KOPT-K1 (cell line): ENCODE measurements around the gene USP22.
"Not testable (repeated sequence)": the region's sequence is repeated elsewhere in the genome, so short reads cannot be mapped to it uniquely, and the experiment has no call there.

Experiments
- H3K27ac ChIP-seq: fragments of 200-600 bp; sonication (generic); 2 replicates; pipeline ENCODE4 v1.5.1; 2016; ENCODE audit warnings: antibody characterized with exemption, mild to moderate bottlenecking, low read depth, low read length; ENCODE audit not compliant: poor library complexity, severe bottlenecking
- H3K36me3 ChIP-seq: fragments of 200-600 bp; sonication (generic); 2 replicates; pipeline ENCODE4 v1.5.1; 2017; ENCODE audit warnings: antibody characterized with exemption, mild to moderate bottlenecking, low read length, moderate library complexity; ENCODE audit not compliant: insufficient read depth
- H3K9me3 ChIP-seq: fragments of 200-600 bp; sonication (generic); 2 replicates; pipeline ENCODE4 v1.5.1; 2017; ENCODE audit warnings: antibody characterized with exemption, low read length, mild to moderate bottlenecking; ENCODE audit not compliant: insufficient read depth, poor library complexity, severe bottlenecking

USP22 gene

GRCh38 chr17:20981046-20981920 is 61.5 kb downstream of the USP22 start:
- Histone ChIP-seq H3K9me3 (no peaks in the 10 kb centered on the region), H3K27ac (no peak overlapping the region), H3K36me3 (no peaks in the 10 kb centered on the region)

GRCh38 chr17:20979792-20980083 is 63.1 kb downstream of the USP22 start:
- H3K9me3 ChIP-seq = no peaks in the 10 kb centered on the region
- H3K36me3 ChIP-seq = no peaks in the 10 kb centered on the region
- no peak overlapping the region for H3K27ac ChIP-seq

GRCh38 chr17:20979007-20979791 is 63.6 kb downstream of the USP22 start:
- not testable (repeated sequence) for H3K27ac ChIP-seq, H3K9me3 ChIP-seq, H3K36me3 ChIP-seq

DNA sequence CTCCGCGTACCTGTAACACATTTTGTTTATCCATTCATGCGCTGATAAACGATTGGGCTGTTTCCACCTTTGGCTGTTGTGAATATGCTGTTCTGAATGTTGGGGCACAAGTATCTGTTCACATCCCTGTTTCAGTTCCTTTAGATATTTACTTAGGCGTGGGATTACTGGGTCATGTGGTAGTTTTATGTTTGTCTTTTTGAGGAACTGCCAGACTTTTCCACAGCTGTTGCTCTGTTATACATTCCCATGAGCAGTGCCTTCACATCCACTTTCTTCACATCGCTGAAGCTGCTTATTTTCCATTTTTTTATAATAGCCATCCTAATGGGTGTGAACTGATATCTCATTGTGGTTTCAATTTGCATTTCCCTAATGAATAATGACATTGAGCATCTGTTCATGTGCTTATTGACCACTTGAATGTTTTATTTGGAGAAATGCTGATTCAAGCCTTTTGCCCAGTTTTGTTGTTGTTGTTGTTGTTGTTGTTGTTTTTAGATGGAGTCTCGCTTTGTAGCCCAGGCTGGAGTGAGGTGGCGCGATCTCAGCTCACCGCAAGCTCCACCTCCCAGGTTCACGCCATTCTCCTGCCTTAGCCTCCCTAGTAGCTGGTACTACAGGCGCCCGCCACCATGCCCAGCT is 65.1 kb downstream of the USP22 start:
- H3K36me3 ChIP-seq, H3K9me3 ChIP-seq, H3K27ac ChIP-seq: not testable (repeated sequence)

DNA sequence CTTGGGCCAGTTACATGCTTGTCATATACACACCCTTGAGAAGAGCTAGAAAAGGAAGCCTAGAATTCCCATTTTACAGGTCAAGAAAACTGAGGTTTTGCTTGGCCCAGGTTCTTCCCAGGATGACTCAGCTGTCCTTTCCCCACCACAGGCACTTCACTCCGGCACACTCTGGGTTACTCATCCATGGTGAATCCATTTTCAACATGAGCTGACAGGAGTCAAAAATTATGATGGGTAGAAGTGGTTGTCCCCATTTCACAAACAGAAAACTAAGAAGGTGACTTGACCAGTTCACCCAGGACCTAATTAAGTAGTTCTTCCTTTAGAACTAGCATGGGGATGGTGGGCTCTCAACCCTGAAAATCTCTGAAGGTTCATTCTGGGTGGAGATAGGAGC is 67.2 kb downstream of the USP22 start:
- Histone ChIP-seq H3K36me3 (no peaks in the 10 kb centered on the region), H3K27ac (no peak overlapping the region), H3K9me3 (no peaks in the 10 kb centered on the region)

DNA sequence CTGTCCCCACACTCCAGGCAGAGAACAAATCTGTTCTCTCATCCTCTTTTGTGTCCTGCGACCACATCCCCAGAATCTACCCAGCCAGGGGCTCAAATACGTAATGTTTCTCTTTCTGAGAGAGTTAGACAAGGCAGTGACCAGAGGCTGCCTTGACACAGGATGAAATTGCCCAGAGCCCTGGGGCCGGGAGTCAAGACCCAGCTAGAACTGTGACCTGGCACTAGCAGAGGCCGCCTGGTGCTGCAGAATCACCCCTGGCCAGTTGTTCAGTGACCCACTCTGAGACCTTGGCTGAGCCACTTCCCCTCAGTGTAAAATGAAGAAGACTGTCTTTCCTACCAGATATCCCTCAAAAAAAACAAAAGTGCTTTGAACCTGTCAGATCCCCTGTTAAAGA is 72.5 kb downstream of the USP22 start:
- H3K36me3 ChIP-seq = no peaks in the 10 kb centered on the region
- no peaks in the 10 kb centered on the region for H3K9me3 ChIP-seq
- H3K27ac ChIP-seq = no peak overlapping the region

DNA sequence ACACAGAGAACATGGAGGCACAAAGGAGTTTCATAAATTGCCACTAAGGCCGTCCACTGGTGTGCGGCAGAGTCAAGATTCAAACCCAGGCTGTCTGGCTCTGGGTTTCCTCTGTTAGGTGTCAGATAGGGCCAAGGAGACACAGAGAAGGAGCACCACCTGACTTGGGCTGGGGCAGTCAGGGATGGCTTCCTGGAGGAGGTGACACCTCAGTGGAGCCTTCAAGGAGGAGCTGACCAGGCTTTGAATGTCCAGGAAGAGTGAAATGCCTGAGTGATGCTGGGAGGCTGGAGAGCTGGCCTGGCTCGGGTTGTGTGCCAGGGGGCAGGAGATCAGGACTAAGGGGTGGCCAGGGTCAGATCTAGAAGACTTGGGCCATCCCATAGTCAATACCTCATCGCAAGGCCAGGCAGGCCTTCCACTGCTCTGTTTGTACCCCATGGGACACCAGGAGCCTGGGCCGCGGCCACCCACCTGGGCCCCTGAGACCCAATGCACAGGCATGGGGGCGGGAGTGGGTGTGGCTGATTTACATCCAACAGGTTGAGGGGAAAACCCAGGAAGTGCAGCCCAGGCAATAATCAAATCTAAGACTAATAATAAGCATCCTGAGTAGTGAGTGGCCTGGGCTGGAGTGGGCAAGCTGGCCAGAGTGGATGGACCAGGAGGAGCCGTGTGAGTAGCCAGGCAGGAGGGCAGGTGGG is 73.7 kb downstream of the USP22 start:
- Histone ChIP-seq H3K27ac (no peak overlapping the region), H3K36me3 (no peaks in the 10 kb centered on the region), H3K9me3 (no peaks in the 10 kb centered on the region)

GRCh38 chr17:20967776-20968175 is 75.0 kb downstream of the USP22 start:
- Histone ChIP-seq H3K9me3 (no peaks in the 10 kb centered on the region), H3K36me3 (no peaks in the 10 kb centered on the region), H3K27ac (no peak overlapping the region)

DNA sequence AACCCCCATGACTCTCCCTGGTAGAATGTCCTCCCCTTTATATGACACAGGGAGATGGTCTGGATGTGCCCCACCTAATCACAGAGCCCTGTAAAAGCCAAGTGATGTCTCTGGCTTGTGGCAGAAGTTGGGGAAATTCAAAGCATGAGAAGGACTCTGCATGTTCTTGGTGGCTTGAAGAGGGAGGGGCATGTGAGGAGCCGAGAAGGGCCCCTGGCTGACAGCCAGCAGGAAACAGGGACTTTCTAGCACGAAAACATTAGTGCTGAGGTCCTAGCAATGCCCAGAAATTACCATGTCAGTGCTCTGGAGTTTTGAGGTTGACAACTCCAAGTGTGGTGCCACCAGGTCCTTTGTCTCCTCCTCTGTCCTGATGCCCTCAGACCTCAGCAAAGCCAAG is 75.9 kb downstream of the USP22 start:
- Histone ChIP-seq H3K9me3 (no peaks in the 10 kb centered on the region), H3K27ac (no peak overlapping the region), H3K36me3 (no peaks in the 10 kb centered on the region)

GRCh38 chr17:20965492-20965891 is 77.3 kb downstream of the USP22 start:
- H3K36me3 ChIP-seq = no peaks in the 10 kb centered on the region
- no peaks in the 10 kb centered on the region for H3K9me3 ChIP-seq
- H3K27ac ChIP-seq = no peak overlapping the region

DNA sequence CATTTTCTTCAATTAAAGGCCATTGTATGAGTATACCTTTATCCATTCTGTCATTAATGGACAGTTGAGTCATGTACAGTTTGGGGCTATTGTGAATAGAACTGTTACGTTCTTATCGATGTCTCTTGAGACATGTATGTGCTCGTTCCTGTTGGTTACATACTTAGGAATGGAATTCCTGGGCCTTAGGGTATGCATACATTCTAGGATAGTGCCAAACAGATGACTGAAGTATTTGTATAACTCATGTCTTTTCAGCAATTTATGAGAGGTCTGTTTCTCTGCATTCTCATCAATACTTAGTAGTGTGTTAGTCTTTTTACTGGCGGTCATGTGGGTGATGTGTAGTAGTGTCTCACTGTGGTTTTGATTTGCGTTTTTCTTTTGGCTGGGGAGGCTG is 81.2 kb downstream of the USP22 start:
- no peaks in the 10 kb centered on the region for H3K36me3 ChIP-seq
- H3K9me3 ChIP-seq = no peaks in the 10 kb centered on the region
- H3K27ac ChIP-seq = no peak overlapping the region

- H3K36me3 ChIP-seq = no peaks in the 10 kb centered on the region
- H3K27ac ChIP-seq = no peak overlapping the region
- H3K9me3 ChIP-seq = no peaks in the 10 kb centered on the region
Measured at GRCh38 chr17:20960871-20961270, 81.9 kb downstream of the USP22 start.

- Histone ChIP-seq H3K36me3 (no peaks in the 10 kb centered on the region), H3K27ac (no peak overlapping the region), H3K9me3 (no peaks in the 10 kb centered on the region)
Measured at GRCh38 chr17:20955427-20956323, 87.1 kb downstream of the USP22 start.

DNA sequence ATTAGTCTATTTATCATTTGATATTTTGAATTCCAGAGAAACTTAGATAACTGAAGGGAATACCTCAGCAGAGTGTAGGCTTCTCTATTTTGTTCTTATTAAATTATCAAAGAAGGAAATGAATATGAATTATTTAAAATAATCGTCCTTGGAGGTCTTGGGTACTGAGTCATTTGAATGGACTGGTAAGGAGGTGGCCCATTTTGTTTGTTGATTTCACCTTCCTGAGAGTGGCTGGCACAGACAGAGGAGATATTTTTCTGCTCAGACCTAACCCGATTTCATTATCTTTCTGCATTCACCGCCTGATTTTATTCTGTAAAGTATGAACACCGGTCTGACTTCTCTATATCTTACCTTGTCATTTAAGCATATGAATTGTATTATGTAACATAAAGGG is 88.0 kb downstream of the USP22 start:
- Histone ChIP-seq H3K9me3 (no peaks in the 10 kb centered on the region), H3K27ac (no peak overlapping the region), H3K36me3 (no peaks in the 10 kb centered on the region)
